Cardiac fibroblast (primary cell): ENCODE measurements around the gene C17orf50.
"Not testable (repeated sequence)": the region's sequence is repeated elsewhere in the genome, so short reads cannot be mapped to it uniquely, and the experiment has no call there.

ENCODE experiments used
- DNase-seq, 2 donors: peaks; one replicate each; pipeline versions ENCODE4 v3.0.0 to v3.0.0-alpha.2; 2010; ENCODE audit warnings: low read depth in 2 of 2
- H3K4me3 ChIP-seq, 2 donors: replicated peaks in 1 of 2; 1 replicate in 1 of 2; 2 replicates in 1 of 2; pipeline ENCODE4 v1.5.1; 2011; ENCODE audit warnings: low read depth in 2 of 2, low read length in 2 of 2, mild to moderate bottlenecking in 2 of 2, moderate library complexity in 1 of 2
- CTCF ChIP-seq: IDR thresholded peaks from one replicate; pipeline ENCODE4 v1.5.1; 2011; ENCODE audit warnings: low read depth, mild to moderate bottlenecking, low read length, inconsistent platforms

C17orf50 gene

GRCh38 chr17:35749560-35750412 lies 10.9 kb upstream of the C17orf50 start:
- peak; percentile 43 to 61 for DNase-seq
- peak overlapping the region in 1 of 2 donors; percentile 18 for H3K4me3 ChIP-seq
- no peak for TF ChIP-seq CTCF

- TF ChIP-seq CTCF: no peak
- DNase-seq: no peak
- H3K4me3 ChIP-seq: no peak overlapping the region
Observed at GRCh38 chr17:35750526-35751395, 9.9 kb upstream of the C17orf50 start.

GRCh38 chr17:35751541-35751940 lies 9.1 kb upstream of the C17orf50 start:
- DNase-seq: peak; percentile 26 to 76
- H3K4me3 ChIP-seq: not testable (repeated sequence)

GRCh38 chr17:35752471-35752870 lies 8.2 kb upstream of the C17orf50 start:
- no peak for TF ChIP-seq CTCF
- no peak for DNase-seq
- no peak overlapping the region for H3K4me3 ChIP-seq

DNA sequence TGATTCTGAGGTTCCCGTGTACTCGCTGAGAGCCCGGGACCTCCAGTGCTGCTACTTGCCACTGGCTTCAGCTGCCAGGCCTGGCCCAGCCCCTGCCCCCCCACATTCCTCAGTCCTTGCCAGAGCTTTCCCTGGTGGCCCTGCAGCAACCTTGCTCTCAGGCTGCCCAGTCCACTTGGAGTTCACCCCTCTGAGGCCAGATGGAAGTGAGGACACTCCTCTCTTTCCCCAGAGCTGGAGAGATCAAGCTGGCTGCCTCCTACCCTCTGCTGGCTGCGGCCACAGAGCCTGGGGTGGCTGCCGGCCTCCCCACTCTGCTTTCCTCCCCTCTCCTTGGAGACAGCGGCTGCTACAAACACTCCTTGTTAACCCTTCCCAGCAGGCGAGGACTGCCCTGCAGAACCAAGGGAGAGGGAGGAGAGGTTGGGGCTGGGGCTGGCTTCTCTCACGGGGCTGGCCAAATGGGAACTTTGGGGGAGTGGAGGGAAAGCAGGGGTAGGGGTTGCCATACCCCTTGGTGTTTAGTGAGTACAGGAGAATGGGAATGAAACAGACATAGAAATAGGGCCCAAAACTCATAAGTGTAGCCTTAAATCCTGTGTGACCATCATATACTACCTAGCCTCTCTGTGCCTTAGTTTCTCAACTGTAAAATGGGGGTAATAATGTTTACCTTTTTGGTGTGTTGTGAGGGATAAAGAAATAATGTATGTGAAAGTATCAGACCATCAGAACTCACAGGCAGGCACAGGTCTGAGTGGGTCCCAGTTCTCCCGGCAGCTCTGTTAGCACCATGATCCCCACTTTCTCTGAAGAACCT lies 7.5 kb upstream of the C17orf50 start, which contains the start of gene GAS2L2:
TSS of gene GAS2L2 (minus strand) at position 295 of the 820 bp plus-strand sequence. CDS start 389 bp downstream, outside the sequence.
- DNase-seq: peak in 1 of 2 donors; percentile 63
- TF ChIP-seq CTCF: no peak
- H3K4me3 ChIP-seq: no peak within 1 kb of the TSS

GRCh38 chr17:35757243-35757642 lies 3.4 kb upstream of the C17orf50 start:
- H3K4me3 ChIP-seq: no peak overlapping the region
- TF ChIP-seq CTCF: no peak
- no peak for DNase-seq
